Measurements from ENCODE around the gene ABHD16A. TPM values are rescaled to one million over a fixed set of nuclear protein-coding genes. Genes with fewer than 3 reads are reported as not detected.

The ABHD16A gene
- total RNA-seq, 1 donor = 43.4 TPM

GRCh38 chr6:31749301-31750036, 46.3 kb upstream of the ABHD16A start:
- no peak overlapping the region for H3K27ac ChIP-seq (ENCODE audit: low read depth, low read length)
- no peaks in the 10 kb centered on the region for H3K79me2 ChIP-seq (ENCODE audit: insufficient read depth, low read length)
- H3K4me3 ChIP-seq (ENCODE audit: insufficient read depth, low read length) = no peak overlapping the region
- no peak for DNase-seq (ENCODE audit: insufficient read length, low spot score, missing footprints)
- no peaks in the 10 kb centered on the region for H3K9me3 ChIP-seq (ENCODE audit: low read depth, low read length)
- H4K20me1 ChIP-seq (ENCODE audit: insufficient read depth, low read length) = no peaks in the 10 kb centered on the region
- H2AFZ ChIP-seq (ENCODE audit: low read length) = no peak overlapping the region
- TF ChIP-seq CTCF (IDR thresholded peaks at IDR 0.05; ENCODE audit: extremely low read depth, low read depth, low read length) = no peak
- H3K27me3 ChIP-seq (ENCODE audit: insufficient read depth, low read length) = no peaks in the 10 kb centered on the region
- H3K36me3 ChIP-seq (ENCODE audit: insufficient read depth, low read length) = peaks cover 12% of the 10 kb centered on the region
- no peak overlapping the region for H3K4me2 ChIP-seq (ENCODE audit: insufficient read depth, low read length)
- peaks cover 17% of the 10 kb centered on the region for H3K4me1 ChIP-seq (ENCODE audit: insufficient read depth, low read length)

GRCh38 chr6:31744422-31744821, 41.3 kb upstream of the ABHD16A start:
- Histone ChIP-seq H3K36me3 (ENCODE audit: insufficient read depth, low read length) (peaks cover 22% of the 10 kb centered on the region), H3K4me2 (ENCODE audit: insufficient read depth, low read length) (no peak overlapping the region), H3K79me2 (ENCODE audit: insufficient read depth, low read length) (peaks cover 10% of the 10 kb centered on the region), H2AFZ (ENCODE audit: low read length) (no peak overlapping the region), H3K9me3 (ENCODE audit: low read depth, low read length) (no peaks in the 10 kb centered on the region), H3K4me3 (ENCODE audit: insufficient read depth, low read length) (no peak overlapping the region), H3K27ac (ENCODE audit: low read depth, low read length) (no peak overlapping the region), H4K20me1 (ENCODE audit: insufficient read depth, low read length) (no peaks in the 10 kb centered on the region), H3K27me3 (ENCODE audit: insufficient read depth, low read length) (no peaks in the 10 kb centered on the region), H3K4me1 (ENCODE audit: insufficient read depth, low read length) (peaks cover 9% of the 10 kb centered on the region)
- TF ChIP-seq CTCF (IDR thresholded peaks at IDR 0.05; ENCODE audit: extremely low read depth, low read depth, low read length) = no peak
- DNase-seq (ENCODE audit: insufficient read length, low spot score, missing footprints) = peak; percentile 26

- peak; percentile 21 for DNase-seq (ENCODE audit: insufficient read length, low spot score, missing footprints)
- Histone ChIP-seq H2AFZ (ENCODE audit: low read length) (no peak overlapping the region), H3K27me3 (ENCODE audit: insufficient read depth, low read length) (no peaks in the 10 kb centered on the region), H3K36me3 (ENCODE audit: insufficient read depth, low read length) (peaks cover 20% of the 10 kb centered on the region), H3K27ac (ENCODE audit: low read depth, low read length) (no peak overlapping the region), H3K4me2 (ENCODE audit: insufficient read depth, low read length) (no peak overlapping the region), H4K20me1 (ENCODE audit: insufficient read depth, low read length) (no peaks in the 10 kb centered on the region), H3K4me3 (ENCODE audit: insufficient read depth, low read length) (no peak overlapping the region), H3K4me1 (ENCODE audit: insufficient read depth, low read length) (peaks cover 24% of the 10 kb centered on the region), H3K9me3 (ENCODE audit: low read depth, low read length) (no peaks in the 10 kb centered on the region), H3K79me2 (ENCODE audit: insufficient read depth, low read length) (peaks cover 10% of the 10 kb centered on the region)
- TF ChIP-seq CTCF (IDR thresholded peaks at IDR 0.05; ENCODE audit: extremely low read depth, low read depth, low read length) = no peak
Measured at GRCh38 chr6:31742894-31743293, 39.8 kb upstream of the ABHD16A start.

GRCh38 chr6:31741815-31742214, 38.7 kb upstream of the ABHD16A start:
- Histone ChIP-seq H4K20me1 (ENCODE audit: insufficient read depth, low read length) (no peaks in the 10 kb centered on the region), H3K9me3 (ENCODE audit: low read depth, low read length) (no peaks in the 10 kb centered on the region), H3K4me2 (ENCODE audit: insufficient read depth, low read length) (no peak overlapping the region), H3K27me3 (ENCODE audit: insufficient read depth, low read length) (no peaks in the 10 kb centered on the region), H3K27ac (ENCODE audit: low read depth, low read length) (no peak overlapping the region), H2AFZ (ENCODE audit: low read length) (no peak overlapping the region), H3K4me3 (ENCODE audit: insufficient read depth, low read length) (no peak overlapping the region), H3K36me3 (ENCODE audit: insufficient read depth, low read length) (peaks cover 14% of the 10 kb centered on the region), H3K79me2 (ENCODE audit: insufficient read depth, low read length) (peaks cover 12% of the 10 kb centered on the region), H3K4me1 (ENCODE audit: insufficient read depth, low read length) (peaks cover 29% of the 10 kb centered on the region)
- peak; percentile 1 for DNase-seq (ENCODE audit: insufficient read length, low spot score, missing footprints)
- no peak for TF ChIP-seq CTCF (IDR thresholded peaks at IDR 0.05; ENCODE audit: extremely low read depth, low read depth, low read length)

Measured in osteoblast (primary cell).